GM10266 (cell line): ENCODE results near the gene ACBD6.

ENCODE experiments used
- DNase-seq: peaks from one replicate; pipeline ENCODE4 v3.0.0; 2012; ENCODE audit errors: extremely low spot score
- CTCF ChIP-seq: IDR thresholded peaks from 2 replicates; pipeline ENCODE4 v1.5.1; 2012; ENCODE audit warnings: mild to moderate bottlenecking, low read depth; ENCODE audit not compliant: control insufficient read depth, insufficient read depth; ENCODE audit errors: missing control alignments

ACBD6 gene

GRCh38 chr1:180382326-180383115 is 119.9 kb downstream of the ACBD6 start:
- no peak for TF ChIP-seq CTCF
- DNase-seq, result no peak

DNA sequence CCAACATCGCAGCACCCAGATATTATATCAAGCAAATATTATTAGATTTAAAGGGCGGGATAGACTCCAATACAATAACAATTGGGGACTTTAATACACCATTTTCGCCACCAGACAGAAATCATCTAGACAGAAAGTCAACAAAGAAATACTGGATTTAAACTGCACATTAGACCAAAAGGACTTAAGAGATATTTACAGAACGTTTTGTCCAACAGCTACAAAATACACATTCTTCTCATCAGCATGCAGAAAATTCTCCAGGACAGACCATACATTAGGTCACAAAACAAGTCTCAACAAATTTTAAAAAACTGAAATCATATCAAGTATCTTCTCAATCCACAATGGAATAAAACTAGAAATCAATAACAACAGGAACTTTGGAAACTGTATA is 121.2 kb downstream of the ACBD6 start:
- no peak for TF ChIP-seq CTCF
- DNase-seq, result no peak

- no peak for DNase-seq
- TF ChIP-seq CTCF, result no peak
These were observed 121.9 kb downstream of the ACBD6 start for GRCh38 chr1:180380259-180381183.

DNA sequence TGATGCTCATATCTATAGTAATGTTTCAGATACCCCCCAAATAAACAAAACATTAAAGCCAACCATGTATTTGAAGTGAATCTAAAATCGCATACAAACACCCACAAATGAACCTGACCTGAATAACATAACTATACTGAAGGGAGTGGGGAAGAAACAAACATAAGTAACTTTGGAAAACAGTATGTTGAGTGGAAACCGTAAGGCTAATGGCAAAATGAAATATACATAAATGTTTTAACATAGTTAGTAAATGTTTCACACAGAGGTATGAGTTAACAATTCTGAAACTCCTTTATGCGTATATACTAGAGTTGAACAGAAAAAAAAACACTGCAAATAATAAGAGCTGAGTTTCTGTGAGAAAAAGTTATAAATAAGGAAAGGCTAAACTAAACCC is 125.6 kb downstream of the ACBD6 start:
- TF ChIP-seq CTCF, result no peak
- no peak for DNase-seq

DNA sequence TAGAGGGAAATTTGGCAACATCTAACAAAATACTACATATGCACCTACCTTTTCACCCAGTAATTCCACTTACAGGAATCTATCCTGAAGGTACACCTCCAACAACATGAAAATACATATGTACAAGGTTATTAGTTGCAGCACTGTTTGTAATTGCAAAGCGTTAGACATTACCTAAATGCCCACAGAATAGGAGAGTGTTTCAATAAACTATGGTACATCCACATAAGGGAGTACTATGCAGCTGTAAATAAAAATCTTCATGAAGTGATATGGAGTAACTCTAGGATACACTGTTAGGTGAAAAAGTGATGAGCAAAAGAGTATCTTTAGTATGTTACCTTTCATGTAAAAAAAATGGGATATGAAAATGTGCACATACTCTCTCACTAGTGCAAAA is 126.1 kb downstream of the ACBD6 start:
- no peak for DNase-seq
- no peak for TF ChIP-seq CTCF

DNA sequence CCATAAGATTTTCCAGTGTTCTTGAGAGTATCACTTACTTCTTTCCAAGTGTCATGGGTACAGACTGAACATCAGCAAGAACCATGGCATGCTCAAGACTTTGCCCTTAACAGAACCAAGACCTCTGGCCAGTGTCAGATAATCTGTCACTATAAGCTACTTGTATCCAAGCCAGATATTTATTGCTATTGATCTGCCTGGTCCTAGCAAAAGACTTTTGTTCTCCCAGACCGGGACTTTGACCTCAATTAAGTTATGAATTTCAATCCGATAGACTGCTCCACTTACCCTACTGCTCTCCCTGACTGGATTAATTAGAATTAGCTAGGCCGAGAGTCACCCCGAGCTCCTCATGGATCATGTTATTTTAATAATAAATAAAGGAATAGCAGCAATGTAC is 129.6 kb downstream of the ACBD6 start:
- TF ChIP-seq CTCF, result no peak
- no peak for DNase-seq

DNA sequence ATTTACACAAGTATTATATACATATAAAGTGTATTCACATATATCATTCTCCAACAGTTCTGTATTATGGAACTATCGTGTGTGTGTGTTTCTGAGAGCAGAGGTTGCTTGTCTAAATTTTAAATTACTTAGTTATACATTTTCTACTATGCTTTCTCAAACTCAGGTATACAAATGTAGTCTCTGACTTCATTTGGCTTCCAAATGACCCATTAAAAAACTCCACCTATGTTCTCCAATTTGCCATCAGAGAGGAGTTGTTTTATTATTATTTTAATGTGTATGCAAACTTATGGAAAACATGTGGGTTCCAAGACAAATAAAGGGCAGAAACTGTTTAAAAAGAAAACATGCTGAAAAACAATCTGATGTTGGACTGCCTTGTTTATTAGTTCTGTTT is 131.8 kb downstream of the ACBD6 start:
- DNase-seq, result no peak
- no peak for TF ChIP-seq CTCF
